ENCODE measurements around the gene BAIAP2. TPM values are rescaled to one million over a fixed set of nuclear protein-coding genes. Genes with fewer than 3 reads are reported as not detected.

The BAIAP2 gene
- total and polyA plus RNA-seq, 10 of the 15 experiments (the other 5 are each of a cell fraction or from before 2014, with no cell fraction given) = 0.15 to 1.2 (median 0.46) TPM; not detected in 2

DNA sequence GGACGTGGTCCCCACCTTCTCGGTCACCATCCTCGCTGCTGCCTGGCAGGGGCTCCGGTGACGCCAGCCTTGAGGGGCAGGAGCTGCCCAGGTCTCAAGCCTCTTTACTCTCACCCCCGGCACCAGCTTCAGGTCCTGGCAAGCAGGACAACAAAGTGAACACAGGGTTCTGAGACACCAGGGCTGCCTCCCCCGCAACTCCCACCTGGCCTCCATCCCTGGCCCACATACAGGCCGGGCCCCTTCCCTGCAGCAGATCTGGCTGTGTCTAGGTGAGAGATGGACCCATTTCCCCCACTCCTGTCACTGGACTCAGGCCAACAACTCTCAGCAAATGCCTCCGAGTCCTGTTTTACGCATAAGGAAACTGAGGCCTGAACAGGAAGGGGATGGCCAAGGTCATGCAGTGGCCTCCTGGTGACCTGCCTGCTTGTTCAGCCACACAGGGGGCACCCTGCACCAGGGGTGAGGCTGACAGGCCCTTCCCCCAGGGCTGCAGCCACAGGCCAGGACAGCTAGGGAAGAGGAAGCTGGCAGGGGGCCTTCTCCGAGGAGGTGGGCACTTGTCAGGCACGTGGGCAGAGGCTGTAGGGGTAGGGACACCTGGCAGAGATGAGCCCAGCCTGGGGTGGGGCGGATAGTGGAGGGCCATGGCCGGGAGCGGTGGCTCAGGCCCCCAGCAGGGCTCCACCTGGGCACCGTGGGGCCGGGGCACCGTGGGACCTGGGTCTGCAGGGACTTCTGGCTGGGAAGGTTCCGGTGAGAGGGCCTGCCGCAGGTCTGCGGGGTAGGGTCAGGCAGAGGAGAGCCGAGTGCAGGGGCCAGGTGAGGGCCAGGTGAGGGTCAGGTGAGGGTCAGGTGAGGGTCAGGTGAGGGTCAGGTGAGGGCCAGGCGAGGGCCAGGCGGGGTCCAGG, 83.6 kb downstream of the BAIAP2 start:
- ChIA-PET CTCF (no interaction called here), RAD21 (ENCODE audit: unreplicated experiment) (no interaction called here), POLR2A (no interaction called here), SMC1A (ENCODE audit: uncharacterized antibody, unreplicated experiment) (no interaction called here)
- FAIRE-seq (no peak), DNase-seq (ENCODE audit: low read depth, low spot score) (no peak), ATAC-seq (no peak)
- no peak overlapping the region for H3K9ac ChIP-seq (ENCODE audit: control insufficient read depth, insufficient read depth, low read length)
- no peak overlapping the region for H2AFZ ChIP-seq (ENCODE audit: control insufficient read depth, low read depth, low read length)
- H4K20me1 ChIP-seq (ENCODE audit: control insufficient read depth, insufficient read depth) = no peaks in the 10 kb centered on the region
- H3K9me3 ChIP-seq (replicated peaks; ENCODE audit: control insufficient read depth, insufficient read depth, low read length) = no peaks in the 10 kb centered on the region
- no peak for TF ChIP-seq BACH1 (IDR thresholded peaks at IDR 0.05; ENCODE audit: borderline replicate concordance)
- H3K4me2 ChIP-seq (ENCODE audit: control insufficient read depth, insufficient read depth) = no peak overlapping the region
- H3K4me3 ChIP-seq = no peak overlapping the region
- intact Hi-C loops (cut with micrococcal nuclease; ENCODE audit: unreplicated experiment) (no loop called here), in situ Hi-C loops (cut with MboI) (no loop called here)
- no TSS peak for BruUV-seq (replicated peaks)
- H3K36me3 ChIP-seq (ENCODE audit: control insufficient read depth in 2 of 2, insufficient read depth in 2 of 2, low read length in 1 of 2) = no peaks in the 10 kb centered on the region
- H3K27me3 ChIP-seq (replicated peaks in 1 of 2; ENCODE audit: control insufficient read depth in 2 of 2, insufficient read depth in 2 of 2, low read length in 1 of 2) = no peaks in the 10 kb centered on the region; a peak in 1 of 4 replicates
- WGBS (ENCODE audit: insufficient coverage, insufficient replicate concordance, low lambda C conversion rate, missing lambda C conversion rate) = 62% methylated on average over 24 of the region's 24 CpGs
- no peak overlapping the region for H3K27ac ChIP-seq (ENCODE audit: control insufficient read depth, insufficient read depth)
- H3K79me2 ChIP-seq (ENCODE audit: control insufficient read depth, insufficient read depth, low read length) = no peaks in the 10 kb centered on the region
- no peaks in the 10 kb centered on the region for H3K4me1 ChIP-seq (ENCODE audit: control insufficient read depth, insufficient read depth, low read length)

GRCh38 chr17:81119223-81120148, 84.5 kb downstream of the BAIAP2 start:
- peak overlapping the region; percentile 51 for H2AFZ ChIP-seq (ENCODE audit: control insufficient read depth, low read depth, low read length)
- BruUV-seq (replicated peaks) = no TSS peak
- H3K9me3 ChIP-seq (replicated peaks; ENCODE audit: control insufficient read depth, insufficient read depth, low read length) = no peaks in the 10 kb centered on the region
- peak overlapping the region; percentile 62; the same call in 1 of the 2 replicates for H3K4me2 ChIP-seq (ENCODE audit: control insufficient read depth, insufficient read depth)
- H3K27ac ChIP-seq (ENCODE audit: control insufficient read depth, insufficient read depth) = no peak overlapping the region
- no peaks in the 10 kb centered on the region for H3K4me1 ChIP-seq (ENCODE audit: control insufficient read depth, insufficient read depth, low read length)
- H3K9ac ChIP-seq (ENCODE audit: control insufficient read depth, insufficient read depth, low read length) = no peak overlapping the region
- ATAC-seq = peak; percentile 72
- POLR2A ChIA-PET = no interaction called here
- CTCF ChIA-PET = no interaction called here
- FAIRE-seq = peak; percentile 41
- 16% methylated on average over 67 of the region's 89 CpGs for WGBS (ENCODE audit: insufficient coverage, insufficient replicate concordance, low lambda C conversion rate, missing lambda C conversion rate)
- H3K4me3 ChIP-seq = no peak overlapping the region
- H4K20me1 ChIP-seq (ENCODE audit: control insufficient read depth, insufficient read depth) = no peaks in the 10 kb centered on the region
- intact Hi-C loops (cut with micrococcal nuclease; ENCODE audit: unreplicated experiment) = no loop called here
- peak; percentile 32 for DNase-seq (ENCODE audit: low read depth, low spot score)
- no peaks in the 10 kb centered on the region for H3K36me3 ChIP-seq (ENCODE audit: control insufficient read depth in 2 of 2, insufficient read depth in 2 of 2, low read length in 1 of 2)
- no peaks in the 10 kb centered on the region for H3K79me2 ChIP-seq (ENCODE audit: control insufficient read depth, insufficient read depth, low read length)
- no peaks in the 10 kb centered on the region; a peak in 1 of 4 replicates for H3K27me3 ChIP-seq (replicated peaks in 1 of 2; ENCODE audit: control insufficient read depth in 2 of 2, insufficient read depth in 2 of 2, low read length in 1 of 2)
- in situ Hi-C loops (cut with MboI) = no loop called here
- RAD21 ChIA-PET (ENCODE audit: unreplicated experiment) = no interaction called here
- SMC1A ChIA-PET (ENCODE audit: uncharacterized antibody, unreplicated experiment) = no interaction called here
- TF ChIP-seq TCF12 (IDR thresholded peaks at IDR 0.05; ENCODE audit: low read depth, low read length) (no peak), EGR1 (IDR thresholded peaks at IDR 0.05; ENCODE audit: borderline replicate concordance in 1 of 2, low read depth in 2 of 2, low read length in 2 of 2) (peak in 1 of 2 experiments; percentile 77; a peak in 1 of 3 replicates), NR2F1 (conservative IDR thresholded peaks at IDR 0.05) (peak; percentile 46; the same call in 1 of the 2 replicates), RAD51 (IDR thresholded peaks at IDR 0.05) (no peak), USF1 (IDR thresholded peaks at IDR 0.05; ENCODE audit: borderline replicate concordance, extremely low read length, insufficient read depth, low read depth, low read length) (peak; percentile 52), MLLT1 (IDR thresholded peaks at IDR 0.05) (no peak), ZNF207 (IDR thresholded peaks at IDR 0.05; ENCODE audit: borderline replicate concordance) (no peak), ZNF274 (IDR thresholded peaks at IDR 0.05; ENCODE audit: insufficient read depth, insufficient read length) (no peak), TCF7 (IDR thresholded peaks at IDR 0.05; ENCODE audit: borderline replicate concordance) (no peak), PAX8 (IDR thresholded peaks at IDR 0.05) (no peak), BHLHE40 (IDR thresholded peaks at IDR 0.05; ENCODE audit: borderline replicate concordance in 1 of 2, low read depth in 2 of 2, low read length in 1 of 2) (peak; percentile 32 to 89; a peak in 2 of 4 replicates)
